NCI-H524 treated with DMSO at 0.1 percent for 48 hours (cell line): ENCODE measurements around the gene RNF186.
"Not testable (repeated sequence)": the region's sequence is repeated elsewhere in the genome, so short reads cannot be mapped to it uniquely, and the experiment has no call there.

Experiments
- DNase-seq: peaks from one replicate; lab custom pipeline; 2025; lab: John Stamatoyannopoulos, UW

The RNF186 gene

DNA sequence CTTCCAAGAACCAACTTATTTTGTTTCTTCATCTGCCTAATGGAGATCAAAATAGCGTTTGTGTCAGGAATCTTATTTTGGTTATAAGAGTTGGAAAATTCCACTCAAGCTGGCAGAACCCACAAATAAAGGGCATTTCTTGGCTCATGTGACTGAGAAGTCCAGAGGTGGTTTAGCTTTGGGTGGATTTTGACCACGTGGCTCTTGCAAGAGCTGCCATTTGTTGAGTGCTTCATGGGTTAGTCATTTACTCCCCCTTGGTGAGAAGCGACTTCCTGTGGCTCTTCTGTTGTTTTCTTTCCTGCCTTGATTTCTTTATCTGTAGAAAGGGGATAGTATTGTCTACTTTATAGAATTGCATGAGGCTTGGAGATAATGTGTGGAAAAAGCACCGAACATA lies 9.5 kb upstream of the RNF186 start:
- DNase-seq = no peak

DNA sequence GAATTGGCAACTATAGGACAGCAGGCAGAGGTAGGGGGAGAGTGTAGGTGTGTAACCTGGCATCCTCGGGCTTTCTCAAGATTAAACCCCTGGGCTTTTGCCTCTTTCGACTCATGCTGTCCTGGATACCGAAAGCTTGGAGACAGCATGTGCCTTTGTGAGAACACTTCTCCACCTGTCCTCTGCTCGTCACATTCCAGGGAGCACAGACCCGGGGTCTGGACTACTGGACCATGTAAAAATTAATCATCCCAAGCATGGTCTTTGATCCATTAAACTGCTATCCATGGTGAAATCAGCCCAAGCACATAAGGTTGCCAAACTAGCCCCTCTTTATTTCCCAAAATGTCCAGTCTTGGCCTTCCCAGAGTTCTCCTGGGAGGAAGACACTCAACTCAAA lies 9.0 kb upstream of the RNF186 start:
- DNase-seq = no peak

DNA sequence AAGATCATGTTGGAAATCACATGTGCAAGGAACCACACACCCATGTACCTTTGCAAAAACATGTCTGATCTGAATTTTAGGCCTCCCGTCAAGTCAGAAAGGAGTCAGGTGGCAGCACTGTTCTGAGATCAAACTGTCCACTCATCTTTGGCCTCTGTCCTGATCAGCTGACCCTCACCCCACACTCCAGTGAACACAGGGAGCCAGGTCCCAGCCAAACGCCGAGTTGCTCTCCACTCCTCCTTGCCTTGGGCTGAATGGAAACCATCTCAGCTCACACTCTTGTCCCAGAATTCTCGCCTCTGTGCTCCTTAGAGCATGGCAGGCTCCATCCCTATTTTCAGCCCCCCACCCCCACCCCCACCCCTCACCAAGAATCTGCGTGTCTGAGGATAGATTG lies 4.6 kb upstream of the RNF186 start:
- DNase-seq = no peak

DNA sequence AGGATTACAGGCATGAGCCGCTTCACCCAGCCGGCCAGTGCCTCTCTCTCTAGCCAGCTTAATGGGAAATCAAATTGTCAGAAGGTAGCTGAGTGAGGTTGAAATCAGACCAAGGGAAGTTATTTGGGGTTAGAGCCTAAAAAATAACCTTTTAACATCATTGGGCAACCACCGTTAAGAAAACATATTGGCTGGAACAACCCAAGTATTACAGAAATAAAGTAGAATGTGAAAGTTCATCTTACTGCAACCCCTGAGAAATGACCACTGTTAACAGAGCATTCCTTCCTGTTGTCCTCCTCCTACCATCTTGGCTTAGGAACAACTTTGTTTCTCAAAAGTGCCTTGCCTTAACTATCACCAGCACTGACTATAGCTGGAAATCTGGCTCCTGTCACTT lies 3.2 kb upstream of the RNF186 start:
- DNase-seq = no peak

DNA sequence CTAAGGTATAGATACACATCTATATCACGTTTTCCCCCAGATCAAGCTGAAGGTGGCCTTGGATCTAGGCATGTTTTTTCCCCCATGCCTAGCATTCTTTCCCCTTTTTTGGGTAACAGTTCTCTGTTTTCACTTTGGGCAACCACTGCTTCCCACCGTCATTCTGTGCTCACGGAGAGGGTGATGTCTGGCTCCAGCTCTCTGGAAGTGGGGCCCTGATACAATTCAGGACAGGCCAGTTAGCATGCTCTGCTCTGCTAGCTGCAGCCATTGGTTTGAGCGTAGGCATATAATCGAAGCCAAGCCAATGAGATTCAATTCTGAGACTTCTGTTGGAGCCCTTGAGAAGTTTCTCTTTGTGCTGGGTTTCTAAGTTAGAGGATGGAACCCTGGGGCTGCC lies 2.1 kb upstream of the RNF186 start:
- no peak for DNase-seq

DNA sequence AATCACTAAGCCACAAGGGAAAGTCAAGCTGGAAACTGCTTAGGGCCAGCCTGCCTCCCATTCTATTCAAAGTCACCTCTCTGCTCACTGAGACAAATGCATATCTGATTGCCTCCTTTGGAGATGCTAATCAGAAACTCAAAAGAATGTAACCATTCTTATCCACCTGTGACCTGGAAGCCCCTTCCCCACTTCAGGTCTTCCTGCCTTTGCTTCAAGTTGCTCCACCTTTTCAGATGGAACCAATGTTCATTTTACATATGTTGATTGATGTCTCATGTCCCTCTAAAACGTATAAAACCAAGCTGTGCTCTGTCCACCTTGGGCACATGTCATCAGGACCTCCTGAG lies 1.6 kb upstream of the RNF186 start:
- DNase-seq = not testable (repeated sequence)

DNA sequence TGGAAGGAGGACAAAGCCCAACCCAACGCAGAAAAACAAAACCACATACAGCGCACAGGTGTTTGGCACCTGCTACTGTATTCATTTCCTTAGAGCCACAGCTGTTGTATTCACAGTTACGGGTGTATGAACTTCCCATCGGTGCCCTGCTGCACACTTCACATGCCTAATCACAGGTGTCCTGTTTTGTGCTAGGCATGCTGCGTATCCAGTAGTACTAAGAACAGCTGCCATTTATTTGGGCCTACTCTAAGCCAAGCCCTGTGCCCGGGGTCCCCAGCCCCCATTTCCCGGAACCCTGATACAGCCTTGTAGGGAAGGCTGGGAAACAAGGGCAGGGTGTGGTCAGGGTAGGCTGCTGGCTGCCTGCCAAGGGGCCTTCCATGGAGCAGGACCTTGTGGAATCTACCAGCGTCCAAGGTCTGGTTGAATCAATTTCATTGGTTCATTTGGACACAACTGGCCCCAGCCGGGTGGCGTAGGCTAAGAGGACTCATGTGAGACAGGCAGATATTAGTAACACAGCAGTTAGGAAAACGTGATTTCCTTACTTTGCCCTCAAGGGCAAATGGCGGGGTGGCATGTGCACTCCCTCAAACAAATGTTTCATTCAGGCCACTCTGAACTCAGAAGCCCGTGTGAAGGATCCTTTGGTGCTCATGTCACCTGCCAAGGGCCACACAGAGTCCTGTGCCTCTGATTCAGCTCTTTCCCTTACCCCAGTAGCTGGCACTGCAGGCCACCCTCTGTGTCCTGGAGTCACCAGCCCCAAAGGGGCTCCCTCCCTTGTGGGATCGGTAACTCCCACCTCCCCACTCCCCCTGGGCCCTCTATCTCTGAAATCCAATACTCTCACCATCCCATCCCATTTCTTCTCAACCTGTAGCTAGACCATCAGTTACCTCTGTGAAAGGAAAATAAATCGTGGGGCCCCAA lies 986 bp upstream of the RNF186 start:
- no peak for DNase-seq

DNA sequence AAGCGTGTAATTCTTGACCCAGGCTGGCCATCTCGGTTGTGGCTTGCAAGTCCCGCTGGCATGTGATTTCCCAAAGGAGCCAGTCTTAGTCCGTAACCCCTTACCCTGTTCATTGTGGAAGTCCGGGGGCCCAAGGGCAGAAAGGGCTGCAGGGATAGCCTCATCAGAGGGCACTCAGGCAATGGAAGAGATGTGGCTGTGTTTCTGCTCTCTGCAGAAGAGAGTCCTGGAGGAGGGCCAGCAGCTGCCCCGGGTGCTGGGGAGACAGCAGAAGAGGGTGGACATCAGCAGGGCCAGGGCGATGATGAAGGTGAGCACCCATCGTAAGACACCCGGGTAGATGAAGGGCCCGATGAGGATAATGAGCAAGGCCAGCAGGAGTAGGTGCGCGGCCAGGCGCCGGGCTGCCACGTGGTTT lies 830 bp downstream of the RNF186 start:
- DNase-seq = no peak

DNA sequence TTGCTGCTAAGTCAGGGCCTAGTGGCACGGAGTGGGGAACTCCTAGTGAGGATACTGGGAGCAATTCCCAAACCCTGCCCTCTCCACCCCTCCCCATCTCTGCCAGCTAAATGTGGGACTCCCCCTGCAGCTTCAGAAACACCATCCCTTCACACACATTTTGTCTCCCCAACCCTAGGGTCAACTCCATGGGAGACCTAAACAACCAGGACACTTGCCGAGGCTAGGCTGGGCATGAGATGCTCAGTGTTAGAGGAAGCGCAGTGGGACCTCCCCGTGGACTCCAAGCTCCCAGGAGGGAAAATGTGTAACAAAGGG lies 1.5 kb downstream of the RNF186 start:
- no peak for DNase-seq

DNA sequence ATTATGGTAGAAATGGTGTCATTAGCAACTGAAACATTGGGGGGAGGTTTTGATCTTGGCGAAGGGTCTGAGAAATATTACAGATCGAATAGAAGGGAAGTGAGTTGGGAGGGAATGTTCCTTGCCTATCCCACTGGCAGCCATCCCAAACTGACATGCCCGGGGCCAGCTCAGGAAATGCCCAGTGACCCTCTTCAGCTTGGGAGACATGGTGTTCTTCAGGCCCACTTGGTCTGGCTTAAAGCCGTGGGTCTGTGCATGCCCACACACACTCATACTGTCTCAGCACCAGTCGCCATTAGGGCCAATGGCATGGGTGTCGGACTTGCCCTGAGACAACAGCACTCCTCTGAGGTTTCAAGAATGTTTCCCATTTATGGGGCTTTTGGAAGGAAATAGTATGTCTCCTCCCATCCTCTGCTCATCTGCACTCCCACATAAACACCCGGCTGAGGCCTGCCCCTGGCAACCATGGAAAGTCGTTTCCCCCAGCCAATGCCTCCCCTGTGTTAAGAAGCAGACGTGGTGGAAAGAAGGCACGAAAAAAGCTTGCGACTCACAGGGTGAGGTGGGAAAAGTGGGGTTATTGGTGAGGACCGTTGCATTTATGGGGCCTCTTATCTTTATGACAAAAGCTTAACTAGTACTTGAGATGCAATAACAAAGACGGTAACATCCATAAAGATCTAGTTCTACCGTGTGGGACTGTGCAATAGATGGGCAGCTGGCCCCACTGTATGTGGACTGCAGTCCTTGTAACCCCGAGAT lies 2.0 kb downstream of the RNF186 start:
- no peak for DNase-seq

DNA sequence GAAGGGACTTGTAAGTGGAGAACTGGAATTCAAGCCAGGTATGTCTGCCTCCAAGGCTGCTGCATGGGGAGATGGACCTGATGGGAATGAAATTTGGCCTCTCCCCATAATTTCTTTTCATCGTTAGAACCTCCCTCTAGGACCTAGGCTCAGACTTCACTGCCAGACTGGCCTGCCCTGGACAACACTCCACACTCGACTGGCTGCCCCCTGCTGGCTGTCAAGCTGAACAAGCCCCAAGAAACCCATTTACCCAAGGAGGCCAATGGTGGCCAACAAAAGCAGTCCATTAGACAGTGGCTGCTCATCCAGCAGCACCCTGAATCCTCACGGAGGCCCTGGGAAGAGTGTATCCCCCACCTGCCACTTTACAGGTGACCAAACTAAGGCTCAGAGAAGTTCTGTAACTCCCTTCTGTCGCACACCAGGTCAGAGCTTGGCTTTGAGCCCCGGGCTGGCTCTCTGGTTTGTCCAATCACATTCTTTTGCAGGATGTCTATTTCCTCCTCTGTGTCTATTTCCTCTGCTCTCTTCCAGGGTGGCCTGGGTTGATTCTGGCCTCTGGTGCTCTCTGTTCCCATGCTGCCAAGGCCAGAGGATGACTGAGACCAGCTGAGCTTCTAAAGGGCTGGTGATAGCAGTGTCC lies 3.8 kb downstream of the RNF186 start:
- DNase-seq = no peak

DNA sequence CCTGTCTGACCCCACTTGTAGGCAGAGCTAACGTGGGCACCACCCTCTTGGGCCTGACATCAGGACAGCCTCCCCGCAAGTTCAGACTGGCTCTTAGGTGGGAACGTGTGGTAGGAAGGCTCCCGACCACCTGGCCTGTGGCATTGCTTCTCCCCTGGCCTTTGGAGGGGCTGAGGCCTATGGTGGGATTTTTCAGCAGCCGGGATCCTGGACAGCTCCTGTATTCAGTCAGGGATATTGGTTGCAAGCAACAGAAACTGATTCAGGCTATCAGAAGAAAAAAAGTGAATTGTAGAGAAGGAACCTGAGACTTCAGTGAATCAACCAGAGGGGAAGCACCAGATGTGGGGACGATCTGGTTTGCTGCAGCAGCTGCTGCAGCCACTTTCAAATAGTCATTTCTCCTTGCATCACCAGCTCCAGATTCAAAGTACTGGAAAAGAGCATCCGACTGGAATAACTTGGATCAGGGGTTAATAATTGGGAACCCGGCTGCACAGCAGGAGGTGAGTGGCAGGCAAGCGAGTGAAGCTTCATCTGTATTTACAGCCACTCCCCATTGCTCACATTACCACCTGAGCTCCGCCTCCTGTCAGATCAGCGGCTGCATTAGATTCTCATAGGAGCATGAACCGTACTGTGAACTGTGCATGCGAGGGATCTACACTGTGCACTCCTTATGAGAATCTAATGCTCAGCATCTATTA lies 5.9 kb downstream of the RNF186 start:
- no peak for DNase-seq

DNA sequence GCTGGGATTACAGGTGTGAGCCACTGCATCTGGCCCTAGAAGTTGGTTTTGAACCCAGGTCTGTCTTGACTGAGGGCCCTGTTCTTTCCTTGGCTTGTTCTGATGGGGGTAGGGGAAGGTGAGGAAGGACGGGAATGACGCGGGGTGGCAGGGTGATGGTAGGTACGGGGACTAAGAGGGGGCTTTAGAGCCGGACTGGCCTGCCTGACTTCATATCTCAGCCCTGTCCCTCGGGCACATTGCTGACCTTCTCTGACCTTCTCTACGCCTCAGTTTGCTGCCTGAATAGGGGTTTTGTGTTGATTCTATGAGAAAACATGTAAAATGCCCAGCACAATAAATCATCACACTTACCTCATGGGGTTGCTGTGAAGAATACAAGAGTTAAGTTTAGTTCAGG lies 6.7 kb downstream of the RNF186 start:
- DNase-seq = no peak

DNA sequence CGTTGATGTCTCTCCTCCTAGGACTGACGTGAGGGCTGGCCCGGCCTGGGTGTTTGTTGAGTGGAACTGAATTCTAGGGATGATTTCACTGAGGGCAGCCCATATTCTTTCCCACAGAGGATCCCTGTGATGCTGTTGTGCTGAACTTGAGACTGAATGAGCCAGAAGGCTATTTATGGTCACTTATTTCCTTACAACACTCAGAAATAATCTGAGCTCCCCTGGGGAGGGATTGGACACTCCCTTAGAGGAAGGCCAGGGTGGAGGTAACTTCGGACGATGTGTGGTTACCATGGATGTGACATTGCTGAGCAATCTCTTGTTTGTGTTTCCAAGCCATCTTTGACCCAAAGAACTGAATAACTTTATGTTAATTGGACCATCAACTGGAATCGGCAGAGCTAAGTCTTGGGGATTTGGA lies 10.2 kb downstream of the RNF186 start:
- no peak for DNase-seq

DNA sequence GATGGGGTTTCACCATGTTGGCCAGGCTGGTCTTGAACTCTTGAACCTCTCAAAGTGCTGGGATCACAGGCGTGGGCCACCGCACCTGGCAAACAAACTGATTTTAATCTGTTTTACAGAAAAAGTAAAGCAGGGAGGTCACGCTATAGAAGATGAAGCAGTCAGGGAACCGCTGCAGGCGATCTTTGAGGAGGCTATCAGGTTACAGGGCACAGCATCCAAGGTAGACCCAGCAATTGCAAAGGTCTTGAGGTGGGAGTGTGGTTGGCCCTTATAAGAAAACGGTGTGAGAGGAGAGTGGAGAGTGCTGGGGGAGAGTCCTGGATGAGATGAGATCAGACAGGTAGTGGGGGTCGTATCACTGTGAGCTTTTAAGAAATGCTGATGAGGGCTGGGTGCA lies 12.8 kb downstream of the RNF186 start:
- DNase-seq = no peak

DNA sequence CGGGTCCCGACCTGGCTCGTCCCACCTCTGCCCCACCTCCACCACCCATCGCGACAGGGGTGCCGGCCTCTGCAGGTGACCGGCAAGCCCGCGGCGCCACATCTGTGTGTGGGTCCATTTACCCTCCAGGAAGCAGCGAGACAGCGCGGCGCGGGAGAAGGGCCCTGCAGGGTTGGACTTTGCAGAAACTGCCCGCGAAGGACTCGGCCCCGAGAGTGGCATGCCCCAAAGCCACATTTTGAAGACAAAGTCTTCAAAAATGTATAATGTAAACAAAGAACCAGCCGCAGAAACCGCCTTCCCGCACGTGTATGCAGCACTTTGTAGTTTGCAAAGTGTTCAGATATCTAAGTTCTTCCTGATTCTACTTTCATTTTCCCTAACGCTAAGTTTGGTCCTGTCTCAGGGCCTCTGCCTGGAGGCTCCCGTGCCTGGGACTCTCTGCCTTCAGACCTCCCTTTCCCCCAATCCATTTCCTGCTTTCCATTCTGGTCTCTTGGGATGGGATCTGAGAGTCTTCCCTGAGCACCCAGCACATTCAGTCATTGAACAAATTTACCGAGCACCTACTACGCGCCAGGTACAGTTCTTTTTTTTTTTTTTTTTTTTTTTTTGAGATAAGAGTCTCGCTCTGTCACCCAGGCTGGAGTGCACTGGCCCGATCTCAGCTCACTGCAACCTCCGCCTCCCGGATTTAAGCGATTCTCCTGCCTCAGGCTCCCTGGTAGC lies 14.8 kb downstream of the RNF186 start:
- no peak for DNase-seq

DNA sequence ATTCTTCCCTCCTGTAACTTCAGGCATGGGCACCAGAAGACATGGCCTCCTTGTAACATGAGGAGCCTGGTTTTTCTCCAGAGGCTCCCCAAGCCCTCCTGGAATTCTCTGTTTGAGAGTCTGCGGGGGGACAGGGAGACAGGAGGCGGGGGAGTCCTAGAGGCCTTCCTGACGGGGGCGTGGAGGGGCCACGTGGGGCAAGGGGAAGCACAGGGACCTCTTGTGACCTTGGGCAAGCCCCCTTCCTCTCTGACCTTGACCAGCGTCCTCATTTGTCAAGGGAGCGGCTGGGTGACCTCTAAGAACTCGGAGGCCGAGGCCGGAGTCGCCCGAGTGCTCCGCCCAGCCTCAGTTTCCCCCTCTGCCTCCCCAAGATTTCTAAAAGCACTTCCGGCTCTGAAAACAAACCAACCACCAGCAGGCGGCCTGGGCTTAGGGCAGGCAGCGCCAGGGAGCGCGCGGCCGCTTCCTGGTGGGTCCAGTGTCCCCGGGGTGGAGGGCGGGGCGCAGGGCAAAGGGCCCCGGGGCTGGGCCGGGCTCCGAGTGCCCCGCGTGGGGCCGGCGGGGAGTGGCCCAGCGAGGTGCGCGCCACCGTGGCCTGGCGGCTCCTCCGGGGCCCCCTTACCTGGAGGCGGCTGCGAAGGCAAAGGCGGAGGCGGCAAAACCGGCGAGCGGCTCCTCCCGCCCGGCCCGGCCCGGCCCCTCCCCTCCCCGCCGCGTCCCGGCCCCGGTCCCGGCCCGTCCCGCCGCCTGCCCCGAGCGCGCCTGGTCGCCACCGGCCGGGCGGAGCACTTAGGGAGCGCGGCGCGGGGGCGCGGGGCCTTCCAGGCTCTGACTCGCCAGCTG lies 15.6 kb downstream of the RNF186 start, which contains the start of gene TMCO4:
TMCO4 (minus strand) TSS at position 687 of the 846 bp plus-strand sequence. CDS start 19,158 bp downstream, outside the sequence.
- no peak for DNase-seq

DNA sequence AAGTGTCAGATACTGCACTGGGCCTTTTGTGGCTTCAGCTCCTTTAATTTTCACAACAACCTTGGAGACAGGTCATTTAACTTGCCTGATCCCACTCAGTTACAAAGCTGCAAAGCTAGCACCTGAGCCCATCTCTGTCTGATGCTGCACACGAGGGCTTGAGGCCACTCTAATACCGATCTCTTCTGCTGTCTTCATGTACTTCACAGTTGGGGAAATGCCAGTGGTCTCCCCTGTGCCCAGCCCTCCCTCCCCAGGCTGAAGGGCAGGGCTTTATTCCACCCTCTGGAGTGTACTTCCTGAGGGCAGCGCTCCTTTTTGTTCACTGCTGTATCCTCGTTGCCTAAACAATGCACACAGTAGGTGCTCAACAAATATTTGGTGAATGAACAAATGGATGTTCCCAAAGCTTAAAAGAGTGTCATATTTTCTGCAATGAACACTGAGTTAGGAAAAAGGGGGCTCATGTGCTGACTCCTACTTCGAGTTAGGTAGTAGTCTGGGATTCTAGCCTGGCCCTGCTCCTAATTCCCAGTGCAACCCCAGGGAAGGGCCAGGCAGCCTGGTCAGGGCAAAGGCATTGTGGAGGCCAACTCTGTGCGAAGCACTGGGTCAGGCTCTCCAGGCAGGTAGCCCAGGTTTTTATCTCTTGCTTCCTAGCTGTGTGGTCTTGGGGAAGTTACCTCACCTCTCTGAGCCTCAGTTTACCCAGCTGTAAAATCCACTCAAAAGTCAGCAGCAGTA lies 16.4 kb downstream of the RNF186 start:
- DNase-seq = no peak

DNA sequence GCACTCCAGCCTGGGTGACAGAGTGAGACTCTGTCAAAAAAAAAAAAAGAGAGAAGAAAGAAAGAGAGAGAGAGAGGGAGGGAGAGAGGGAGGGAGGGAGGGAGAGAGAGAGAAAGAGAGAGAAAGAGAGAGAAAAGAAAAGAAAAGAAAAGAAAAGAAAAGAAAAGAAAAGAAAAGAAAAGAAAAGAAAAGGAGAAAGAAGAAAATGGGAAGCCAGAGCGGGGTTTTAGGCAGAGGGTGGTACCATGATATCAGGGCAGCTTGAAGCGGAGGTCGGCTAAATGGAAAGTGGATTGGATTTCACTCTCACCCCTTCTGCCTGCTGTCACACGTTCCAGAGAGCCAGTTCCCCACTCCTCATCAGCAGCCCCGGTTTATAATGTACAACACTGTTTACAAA lies 17.3 kb downstream of the RNF186 start:
- no peak for DNase-seq

DNA sequence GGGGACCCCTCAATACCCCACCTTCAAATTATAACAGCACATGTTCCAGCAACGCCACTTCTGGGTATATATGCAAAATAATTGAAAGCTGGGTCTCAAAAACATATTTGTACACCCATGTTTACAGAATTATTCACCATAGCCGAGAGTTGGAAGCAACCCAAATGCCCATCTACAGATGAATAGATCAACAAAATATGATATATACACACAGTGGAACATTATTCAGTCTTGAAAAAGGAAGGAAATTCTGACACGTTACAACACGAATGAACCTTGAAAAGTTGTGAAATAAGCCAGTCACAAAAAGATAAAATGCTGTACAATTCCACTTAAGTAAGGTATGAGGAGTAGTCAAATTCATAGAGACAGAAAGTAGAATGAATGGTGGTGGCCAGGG lies 20.5 kb downstream of the RNF186 start:
- no peak for DNase-seq
